ENCODE data around the gene LDLRAD1.

DNA sequence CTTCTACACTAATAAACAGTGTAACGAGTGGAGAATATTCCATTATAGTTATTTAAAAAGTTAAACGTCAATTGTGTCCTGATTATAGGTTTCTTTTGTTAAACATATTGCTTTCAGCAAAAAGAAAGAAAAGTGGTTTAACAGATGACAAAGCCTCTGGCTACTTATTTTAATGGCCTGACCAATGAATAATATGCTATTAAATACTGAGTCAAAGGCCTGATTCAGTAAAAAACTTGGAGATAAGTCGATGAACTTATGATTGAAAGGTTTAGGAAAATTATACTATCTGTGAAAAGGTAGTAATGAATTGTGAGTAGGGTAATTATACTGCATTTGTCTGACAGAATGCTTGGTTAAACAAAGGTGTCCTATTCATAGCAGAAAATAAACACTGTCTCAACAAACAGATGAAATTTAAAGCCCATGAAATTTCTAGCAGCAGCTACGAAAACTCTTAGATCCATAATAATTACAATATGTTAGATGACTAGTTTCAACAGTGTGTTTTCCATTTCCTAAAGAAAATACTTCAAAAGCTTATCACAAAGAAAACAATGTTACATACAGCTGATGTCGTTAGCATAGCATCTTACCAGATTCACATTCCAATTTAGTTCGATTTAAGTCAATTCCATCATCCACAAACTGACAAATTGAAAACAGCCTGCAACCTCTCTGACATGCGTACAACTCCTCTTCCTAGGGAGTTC lies 28.8 kb upstream of the LDLRAD1 start:
- TF ChIP-seq, protein P1, sequence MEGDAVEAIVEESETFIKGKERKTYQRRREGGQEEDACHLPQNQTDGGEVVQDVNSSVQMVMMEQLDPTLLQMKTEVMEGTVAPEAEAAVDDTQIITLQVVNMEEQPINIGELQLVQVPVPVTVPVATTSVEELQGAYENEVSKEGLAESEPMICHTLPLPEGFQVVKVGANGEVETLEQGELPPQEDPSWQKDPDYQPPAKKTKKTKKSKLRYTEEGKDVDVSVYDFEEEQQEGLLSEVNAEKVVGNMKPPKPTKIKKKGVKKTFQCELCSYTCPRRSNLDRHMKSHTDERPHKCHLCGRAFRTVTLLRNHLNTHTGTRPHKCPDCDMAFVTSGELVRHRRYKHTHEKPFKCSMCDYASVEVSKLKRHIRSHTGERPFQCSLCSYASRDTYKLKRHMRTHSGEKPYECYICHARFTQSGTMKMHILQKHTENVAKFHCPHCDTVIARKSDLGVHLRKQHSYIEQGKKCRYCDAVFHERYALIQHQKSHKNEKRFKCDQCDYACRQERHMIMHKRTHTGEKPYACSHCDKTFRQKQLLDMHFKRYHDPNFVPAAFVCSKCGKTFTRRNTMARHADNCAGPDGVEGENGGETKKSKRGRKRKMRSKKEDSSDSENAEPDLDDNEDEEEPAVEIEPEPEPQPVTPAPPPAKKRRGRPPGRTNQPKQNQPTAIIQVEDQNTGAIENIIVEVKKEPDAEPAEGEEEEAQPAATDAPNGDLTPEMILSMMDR (IDR thresholded peaks at IDR 0.05) = no peak
- TF ChIP-seq SIN3A (IDR thresholded peaks at IDR 0.05; ENCODE audit: borderline replicate concordance, insufficient read depth, low read depth, low read length) = no peak

Data from Panc1 (cell line).